Keratinocyte (primary cell): ENCODE data around the gene CEP85. TPM values are rescaled to one million over a fixed set of nuclear protein-coding genes. Genes with fewer than 3 reads are reported as not detected.

Experiments
- DNase-seq: peaks from one replicate; pipeline ENCODE4 v3.0.0-alpha.2; 2011; ENCODE audit warnings: low read depth, missing footprints, low spot score
- FAIRE-seq: peaks from 2 replicates; lab custom pipeline; 2011; peaks lifted over from hg19 to GRCh38; lab: Jason Lieb, UNC
- H2AFZ ChIP-seq: 2 replicates; pipeline ENCODE4 v1.6.0; 2012; ENCODE audit warnings: low read length, control low read depth, inconsistent platforms; ENCODE audit not compliant: control insufficient read depth
- H3K27ac ChIP-seq: 2 replicates; pipeline ENCODE4 v1.5.1; 2011; ENCODE audit warnings: low read length; ENCODE audit not compliant: control insufficient read depth, insufficient read depth
- H3K27me3 ChIP-seq: 3 replicates; pipeline ENCODE4 v1.6.0; 2011; ENCODE audit warnings: low read length; ENCODE audit not compliant: control insufficient read depth, insufficient read depth; ENCODE audit errors: extremely low read depth
- H3K36me3 ChIP-seq, 2 experiments: 2 replicates in 1 of 2; 3 replicates in 1 of 2; pipeline ENCODE4 v1.5.1; 2011; ENCODE audit warnings: low read length in 2 of 2, mild to moderate bottlenecking in 1 of 2; ENCODE audit not compliant: control insufficient read depth in 2 of 2, insufficient read depth in 2 of 2; ENCODE audit errors: extremely low read depth in 1 of 2
- H3K4me1 ChIP-seq: 3 replicates; pipeline ENCODE4 v1.5.1; 2011; ENCODE audit warnings: low read length; ENCODE audit not compliant: control insufficient read depth, insufficient read depth; ENCODE audit errors: extremely low read depth
- H3K4me2 ChIP-seq: 3 replicates; pipeline ENCODE4 v1.6.0; 2011; ENCODE audit warnings: low read depth, low read length; ENCODE audit not compliant: control insufficient read depth, insufficient read depth; ENCODE audit errors: extremely low read depth
- H3K4me3 ChIP-seq, 3 experiments: fragments of 200-600 bp in 1 of 3; sonication (generic) in 1 of 3; 2 replicates in 2 of 3; 3 replicates in 1 of 3; pipeline ENCODE4 v1.5.1; 2011 to 2016; ENCODE audit warnings: low read length in 3 of 3, mild to moderate bottlenecking in 3 of 3, control low read depth in 2 of 3, inconsistent platforms in 1 of 3, low read depth in 1 of 3, mixed read lengths in 1 of 3, mixed run types in 1 of 3, moderate library complexity in 1 of 3; ENCODE audit not compliant: control insufficient read depth in 2 of 3, insufficient read depth in 2 of 3; ENCODE audit errors: extremely low read depth in 1 of 3
- H3K79me2 ChIP-seq: 2 replicates; pipeline ENCODE4 v1.6.0; 2012; ENCODE audit warnings: low read length; ENCODE audit not compliant: control insufficient read depth, insufficient read depth
- H3K9ac ChIP-seq: 3 replicates; pipeline ENCODE4 v1.6.0; 2011; ENCODE audit warnings: low read length; ENCODE audit not compliant: control insufficient read depth, insufficient read depth; ENCODE audit errors: extremely low read depth
- H3K9me1 ChIP-seq: 3 replicates; pipeline ENCODE4 v1.6.0; 2011; ENCODE audit warnings: low read length; ENCODE audit not compliant: control insufficient read depth, insufficient read depth; ENCODE audit errors: extremely low read depth
- H3K9me3 ChIP-seq: 2 replicates; pipeline ENCODE4 v1.5.1; 2012; ENCODE audit warnings: low read depth, low read length; ENCODE audit not compliant: control insufficient read depth
- H4K20me1 ChIP-seq: 3 replicates; pipeline ENCODE4 v1.6.0; 2011; ENCODE audit warnings: low read length; ENCODE audit not compliant: control insufficient read depth, insufficient read depth; ENCODE audit errors: extremely low read depth
- CTCF ChIP-seq, 3 experiments: IDR thresholded peaks in 1 of 3; conservative IDR thresholded peaks in 1 of 3; optimal IDR thresholded peaks in 1 of 3; 2 replicates in 2 of 3; 3 replicates in 1 of 3; pipeline versions ENCODE3 to v1.5.1; 2011; ENCODE audit warnings: low read length in 3 of 3, mild to moderate bottlenecking in 3 of 3, moderate library complexity in 2 of 3, control low read depth in 1 of 3, inconsistent platforms in 1 of 3; ENCODE audit not compliant: insufficient read depth in 2 of 3; ENCODE audit errors: extremely low read depth in 1 of 3
- EZH2 ChIP-seq: IDR thresholded peaks from one replicate; pipeline ENCODE4 v1.6.1; 2012; ENCODE audit warnings: inconsistent platforms, mild to moderate bottlenecking, low read length, moderate library complexity
- dilution Hi-C: fragments of 300-500 bp; cut with MboI; formaldehyde crosslinking; loops from one replicate; pipeline ENCODE4 v1.7.0; 2020; ENCODE audit warnings: low sequenced_read_pairs; ENCODE audit not compliant: extremely low pct_ligation_motif_present
- polyA plus RNA-seq, 5 experiments: library from polyadenylated mRNA; depleted of rRNA in 3 of 5; stranded (reverse) in 3 of 5; stranded (forward) in 1 of 5; unstranded in 1 of 5; fragments of >200 nt; gene quantifications; 1 replicate in 1 of 5; 2 replicates in 3 of 5; 3 replicates in 1 of 5; pipeline versions ENCODE4 v1.2.1 to v1.2.3, GENCODE V29; 2011 to 2012; ENCODE audit warnings: missing spikeins in 2 of 5, low read depth in 1 of 5, low replicate concordance in 1 of 5

CEP85 gene
- polyA plus RNA-seq, 1 donor (not counting 4 experiments of a cell fraction or from before 2014, with no cell fraction given), result 17.0 TPM

GRCh38 chr1:26323382-26323781 lies 89.4 kb downstream of the CEP85 start:
- Histone ChIP-seq H3K9ac (no peak overlapping the region), H3K4me3 (no peak overlapping the region), H3K27ac (no peak overlapping the region), H3K36me3 (peaks cover 0 to 24% of the 10 kb centered on the region in 2 experiments), H4K20me1 (no peaks in the 10 kb centered on the region), H2AFZ (no peak overlapping the region), H3K27me3 (no peaks in the 10 kb centered on the region), H3K4me1 (peaks cover 11% of the 10 kb centered on the region), H3K9me3 (no peaks in the 10 kb centered on the region), H3K79me2 (no peaks in the 10 kb centered on the region), H3K9me1 (no peaks in the 10 kb centered on the region), H3K4me2 (no peak overlapping the region)
- dilution Hi-C loops, result no loop called here
- DNase-seq (no peak), FAIRE-seq (no peak)
- TF ChIP-seq CTCF (optimal IDR thresholded peaks at IDR 0.05 in 1 of 3, IDR thresholded peaks at IDR 0.05 in 1 of 3, conservative IDR thresholded peaks at IDR 0.05 in 1 of 3; ENCODE audit: extremely low read depth in 1 of 3, insufficient read depth in 2 of 3, low read length in 3 of 3), result no peak
- no peak for TF ChIP-seq EZH2

- Histone ChIP-seq H3K79me2 (no peaks in the 10 kb centered on the region), H2AFZ (no peak overlapping the region), H3K9me3 (no peaks in the 10 kb centered on the region), H3K27ac (no peak overlapping the region), H3K4me3 (no peak overlapping the region), H3K9ac (no peak overlapping the region), H3K36me3 (peaks cover 0 to 24% of the 10 kb centered on the region in 2 experiments), H3K9me1 (no peaks in the 10 kb centered on the region), H3K4me2 (no peak overlapping the region), H4K20me1 (no peaks in the 10 kb centered on the region), H3K27me3 (no peaks in the 10 kb centered on the region), H3K4me1 (peaks cover 11% of the 10 kb centered on the region)
- DNase-seq (no peak), FAIRE-seq (no peak)
- dilution Hi-C loops, result no loop called here
- TF ChIP-seq EZH2 (no peak), CTCF (optimal IDR thresholded peaks at IDR 0.05 in 1 of 3, IDR thresholded peaks at IDR 0.05 in 1 of 3, conservative IDR thresholded peaks at IDR 0.05 in 1 of 3; ENCODE audit: extremely low read depth in 1 of 3, insufficient read depth in 2 of 3, low read length in 3 of 3) (no peak)
These were observed 90.5 kb downstream of the CEP85 start for GRCh38 chr1:26324550-26324949.
